HCT116 (cell line): ENCODE data around the gene CDC14B. TPM values are rescaled to one million over a fixed set of nuclear protein-coding genes. Genes with fewer than 3 reads are reported as not detected.

Experiments
- ATAC-seq: fragments of 200-7000 bp; cut with Tn5 transposase; 2 replicates; pipeline ENCODE4 v1.9.1; 2020; ENCODE audit warnings: mild to moderate bottlenecking, moderate library complexity
- BruUV-seq: library from RNA; stranded (reverse); fragments of 400-500 nt; replicated peaks from 2 replicates; lab custom pipeline; 2021; lab: Mats Ljungman, UMichigan
- CTCF ChIA-PET: fragments of 300-600 bp; sonication (Branson Sonifier 250); formaldehyde crosslinking; loops from one replicate; lab custom pipeline; 2021; ENCODE audit warnings: antibody characterized with exemption; lab: Charles Lee
- POLR2A ChIA-PET: fragments of 300-600, 350-600 bp; sonication (Branson Sonifier 250); formaldehyde crosslinking; loops from one replicate; lab custom pipeline; 2021; ENCODE audit warnings: antibody characterized with exemption; lab: Charles Lee
- RAD21 ChIA-PET, 2 experiments: fragments of 300-600 bp; sonication (Branson Sonifier 250); formaldehyde crosslinking; loops; one replicate each; lab custom pipeline; 2023; ENCODE audit warnings: low total read pairs in 2 of 2; ENCODE audit not compliant: uncharacterized antibody in 2 of 2, unreplicated experiment in 2 of 2, low non-redundant PET in 1 of 2; lab: Charles Lee
- DNase-seq: peaks from one replicate; pipeline ENCODE4 v3.0.0-alpha.2; 2010; ENCODE audit warnings: low read depth, low spot score
- H2AFZ ChIP-seq: fragments of 200-600 bp; shearing (Covaris generic), sonication (generic); 2 replicates; pipeline ENCODE4 v1.6.1; 2017; ENCODE audit warnings: low read depth, mixed run types, mixed read lengths, antibody characterized with exemption, low read length; ENCODE audit not compliant: poor library complexity, severe bottlenecking
- H3K27ac ChIP-seq: 2 replicates; pipeline ENCODE4 v1.5.1; 2012; ENCODE audit warnings: low read depth, low read length
- H3K27me3 ChIP-seq: fragments of 200-600 bp; sonication (generic); 2 replicates; pipeline ENCODE4 v1.6.1; 2016; ENCODE audit warnings: mixed run types, low read length, mixed read lengths; ENCODE audit not compliant: insufficient read depth
- H3K36me3 ChIP-seq, 2 experiments: fragments of 200-500 bp in 1 of 2; fragments of 200-600 bp in 1 of 2; sonication (Bioruptor generic) in 1 of 2; sonication (generic) in 1 of 2; 2 replicates each; pipeline versions ENCODE4 v1.5.1 to v1.6.1; 2014 to 2016; ENCODE audit warnings: low read length in 2 of 2, inconsistent platforms in 1 of 2, mixed read lengths in 1 of 2, mixed run types in 1 of 2; ENCODE audit not compliant: insufficient read depth in 2 of 2, control insufficient read depth in 1 of 2
- H3K4me1 ChIP-seq, 2 experiments: fragments of 200-600 bp in 1 of 2; sonication (generic) in 1 of 2; 2 replicates each; pipeline versions ENCODE4 v1.5.1 to v1.6.1; 2012 to 2017; ENCODE audit warnings: low read length in 2 of 2, inconsistent platforms in 1 of 2, mild to moderate bottlenecking in 1 of 2, mixed read lengths in 1 of 2, mixed run types in 1 of 2, moderate library complexity in 1 of 2; ENCODE audit not compliant: insufficient read depth in 2 of 2, control insufficient read depth in 1 of 2
- H3K4me2 ChIP-seq: fragments of 200-600 bp; sonication (generic); 2 replicates; pipeline ENCODE4 v1.6.1; 2017; ENCODE audit warnings: mixed run types, low read length, mixed read lengths
- H3K4me3 ChIP-seq, 2 experiments: fragments of 200-600 bp in 1 of 2; sonication (generic) in 1 of 2; replicated peaks in 1 of 2; 2 replicates each; pipeline ENCODE4 v1.5.1; 2011 to 2016; ENCODE audit warnings: low read length in 2 of 2, control low read depth in 1 of 2, low read depth in 1 of 2, mild to moderate bottlenecking in 1 of 2, mixed read lengths in 1 of 2, mixed run types in 1 of 2
- H3K79me2 ChIP-seq: fragments of 200-600 bp; sonication (generic); 2 replicates; pipeline ENCODE4 v1.6.1; 2017; ENCODE audit warnings: mild to moderate bottlenecking, mixed run types, low read length, moderate library complexity, mixed read lengths; ENCODE audit not compliant: insufficient read depth
- H3K9ac ChIP-seq: fragments of 200-600 bp; sonication (generic); 2 replicates; pipeline ENCODE4 v1.6.1; 2016; ENCODE audit warnings: low read length, mixed read lengths
- H3K9me2 ChIP-seq: fragments of 200-600 bp; sonication (generic), shearing (Covaris generic); 2 replicates; pipeline ENCODE4 v1.6.1; 2017; ENCODE audit warnings: mixed run types, mild to moderate bottlenecking, moderate library complexity; ENCODE audit not compliant: insufficient read depth
- H3K9me3 ChIP-seq, 2 experiments: fragments of 200-500 bp in 1 of 2; fragments of 200-600 bp in 1 of 2; sonication (Bioruptor generic) in 1 of 2; sonication (generic) in 1 of 2; 2 replicates each; pipeline ENCODE4 v1.6.1; 2014 to 2017; ENCODE audit warnings: low read length in 2 of 2, mixed read lengths in 2 of 2, inconsistent platforms in 1 of 2, low read depth in 1 of 2, mild to moderate bottlenecking in 1 of 2, mixed run types in 1 of 2, moderate library complexity in 1 of 2; ENCODE audit not compliant: control insufficient read depth in 1 of 2, insufficient read depth in 1 of 2
- H4K20me1 ChIP-seq: fragments of 200-600 bp; sonication (generic), shearing (Covaris generic); 2 replicates; pipeline ENCODE4 v1.6.1; 2017; ENCODE audit warnings: mixed run types, mild to moderate bottlenecking, moderate library complexity; ENCODE audit not compliant: insufficient read depth
- CBX3 ChIP-seq: IDR thresholded peaks from 2 replicates; pipeline ENCODE4 v1.6.1; 2012; ENCODE audit warnings: low read depth
- ELF1 ChIP-seq: IDR thresholded peaks from 2 replicates; pipeline ENCODE4 v1.6.1; 2012; ENCODE audit warnings: low read depth, borderline replicate concordance
- JUND ChIP-seq: IDR thresholded peaks from 2 replicates; pipeline ENCODE4 v1.6.1; 2012
- RAD21 ChIP-seq: IDR thresholded peaks from 2 replicates; pipeline ENCODE4 v1.6.1; 2012; ENCODE audit warnings: low read depth, mild to moderate bottlenecking
- SIN3A ChIP-seq: IDR thresholded peaks from 2 replicates; pipeline ENCODE4 v1.6.1; 2012; ENCODE audit warnings: low read depth
- ZNF274 ChIP-seq: fragments of 200-500 bp; sonication (Bioruptor generic); IDR thresholded peaks from 2 replicates; pipeline ENCODE4 v1.6.1; 2014; ENCODE audit warnings: mild to moderate bottlenecking, low read depth, low read length, inconsistent platforms
- intact Hi-C: fragments of 100-400 bp; cut with micrococcal nuclease; formaldehyde crosslinking; loops from 2 replicates; pipeline ENCODE4 v1.10.0; 2022
- total RNA-seq: library from RNA; stranded (reverse); gene quantifications from one replicate; pipeline ENCODE4 v1.2.1, GENCODE V29; 2021; ENCODE audit not compliant: unreplicated experiment
- TF ChIP-seq, protein P1 (sequence below): IDR thresholded peaks from 2 replicates; pipeline ENCODE4 v1.6.1; 2012
- TF ChIP-seq, protein P2 (sequence below): IDR thresholded peaks from 2 replicates; pipeline ENCODE4 v1.6.1; 2011; ENCODE audit warnings: mild to moderate bottlenecking, low read length, moderate library complexity; ENCODE audit not compliant: insufficient replicate concordance; ENCODE audit errors: extremely low read depth
- TF ChIP-seq, protein P3 (sequence below): IDR thresholded peaks from 2 replicates; pipeline ENCODE4 v1.6.1; 2012; ENCODE audit warnings: low read depth

CDC14B gene
- total RNA-seq, 1 experiment from 2014 or later, result 21.6 TPM

DNA sequence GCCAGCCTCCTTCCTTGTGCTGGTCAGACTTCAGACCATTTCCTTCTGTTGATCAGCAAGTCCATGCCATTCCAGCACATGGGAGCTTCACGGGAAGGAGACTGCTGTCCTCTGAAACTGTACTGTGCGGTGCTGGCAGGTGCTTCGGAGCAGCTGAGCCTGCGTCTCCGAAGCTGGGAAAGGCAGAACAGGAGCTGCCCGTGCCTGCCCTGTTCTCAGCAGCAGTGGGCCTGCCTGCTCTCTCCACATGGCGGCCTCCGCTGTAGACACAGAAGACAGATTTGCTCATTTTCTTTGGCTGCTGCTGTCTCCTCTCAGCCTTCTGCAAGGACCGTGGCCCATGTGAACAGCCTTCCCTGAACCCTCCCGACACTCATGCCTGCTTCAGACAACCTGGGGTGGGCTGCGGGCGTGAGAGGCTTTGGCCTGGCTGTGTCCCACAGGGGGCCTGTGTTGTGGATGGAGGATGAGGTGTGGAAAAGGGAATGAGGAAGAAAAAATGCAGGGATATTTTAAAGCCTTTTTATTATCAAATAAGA, 126.6 kb downstream of the CDC14B start:
- Histone ChIP-seq H2AFZ (no peak overlapping the region), H3K9me2 (no peaks in the 10 kb centered on the region), H3K36me3 (peaks cover 7 to 10% of the 10 kb centered on the region in 2 experiments; a peak in 3 of 4 replicates), H3K9ac (no peak overlapping the region), H3K4me1 (peaks cover 13 to 20% of the 10 kb centered on the region in 2 experiments), H3K4me2 (no peak overlapping the region), H3K4me3 (no peak overlapping the region), H3K27me3 (no peaks in the 10 kb centered on the region)
- intact Hi-C loops, result no loop called here
- no TSS peak for BruUV-seq
- no peak for DNase-seq
- CTCF ChIA-PET, result no interaction called here
- TF ChIP-seq, protein P1, sequence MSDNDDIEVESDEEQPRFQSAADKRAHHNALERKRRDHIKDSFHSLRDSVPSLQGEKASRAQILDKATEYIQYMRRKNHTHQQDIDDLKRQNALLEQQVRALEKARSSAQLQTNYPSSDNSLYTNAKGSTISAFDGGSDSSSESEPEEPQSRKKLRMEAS, result no peak
- TF ChIP-seq RAD21, result no peak
- no peak for TF ChIP-seq ZNF274
- TF ChIP-seq ELF1, result no peak
- TF ChIP-seq CBX3, result no peak
- TF ChIP-seq, protein P2, sequence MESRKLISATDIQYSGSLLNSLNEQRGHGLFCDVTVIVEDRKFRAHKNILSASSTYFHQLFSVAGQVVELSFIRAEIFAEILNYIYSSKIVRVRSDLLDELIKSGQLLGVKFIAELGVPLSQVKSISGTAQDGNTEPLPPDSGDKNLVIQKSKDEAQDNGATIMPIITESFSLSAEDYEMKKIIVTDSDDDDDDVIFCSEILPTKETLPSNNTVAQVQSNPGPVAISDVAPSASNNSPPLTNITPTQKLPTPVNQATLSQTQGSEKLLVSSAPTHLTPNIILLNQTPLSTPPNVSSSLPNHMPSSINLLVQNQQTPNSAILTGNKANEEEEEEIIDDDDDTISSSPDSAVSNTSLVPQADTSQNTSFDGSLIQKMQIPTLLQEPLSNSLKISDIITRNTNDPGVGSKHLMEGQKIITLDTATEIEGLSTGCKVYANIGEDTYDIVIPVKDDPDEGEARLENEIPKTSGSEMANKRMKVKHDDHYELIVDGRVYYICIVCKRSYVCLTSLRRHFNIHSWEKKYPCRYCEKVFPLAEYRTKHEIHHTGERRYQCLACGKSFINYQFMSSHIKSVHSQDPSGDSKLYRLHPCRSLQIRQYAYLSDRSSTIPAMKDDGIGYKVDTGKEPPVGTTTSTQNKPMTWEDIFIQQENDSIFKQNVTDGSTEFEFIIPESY, result no peak
- no peak for TF ChIP-seq SIN3A
- TF ChIP-seq JUND, result no peak
- TF ChIP-seq, protein P3, sequence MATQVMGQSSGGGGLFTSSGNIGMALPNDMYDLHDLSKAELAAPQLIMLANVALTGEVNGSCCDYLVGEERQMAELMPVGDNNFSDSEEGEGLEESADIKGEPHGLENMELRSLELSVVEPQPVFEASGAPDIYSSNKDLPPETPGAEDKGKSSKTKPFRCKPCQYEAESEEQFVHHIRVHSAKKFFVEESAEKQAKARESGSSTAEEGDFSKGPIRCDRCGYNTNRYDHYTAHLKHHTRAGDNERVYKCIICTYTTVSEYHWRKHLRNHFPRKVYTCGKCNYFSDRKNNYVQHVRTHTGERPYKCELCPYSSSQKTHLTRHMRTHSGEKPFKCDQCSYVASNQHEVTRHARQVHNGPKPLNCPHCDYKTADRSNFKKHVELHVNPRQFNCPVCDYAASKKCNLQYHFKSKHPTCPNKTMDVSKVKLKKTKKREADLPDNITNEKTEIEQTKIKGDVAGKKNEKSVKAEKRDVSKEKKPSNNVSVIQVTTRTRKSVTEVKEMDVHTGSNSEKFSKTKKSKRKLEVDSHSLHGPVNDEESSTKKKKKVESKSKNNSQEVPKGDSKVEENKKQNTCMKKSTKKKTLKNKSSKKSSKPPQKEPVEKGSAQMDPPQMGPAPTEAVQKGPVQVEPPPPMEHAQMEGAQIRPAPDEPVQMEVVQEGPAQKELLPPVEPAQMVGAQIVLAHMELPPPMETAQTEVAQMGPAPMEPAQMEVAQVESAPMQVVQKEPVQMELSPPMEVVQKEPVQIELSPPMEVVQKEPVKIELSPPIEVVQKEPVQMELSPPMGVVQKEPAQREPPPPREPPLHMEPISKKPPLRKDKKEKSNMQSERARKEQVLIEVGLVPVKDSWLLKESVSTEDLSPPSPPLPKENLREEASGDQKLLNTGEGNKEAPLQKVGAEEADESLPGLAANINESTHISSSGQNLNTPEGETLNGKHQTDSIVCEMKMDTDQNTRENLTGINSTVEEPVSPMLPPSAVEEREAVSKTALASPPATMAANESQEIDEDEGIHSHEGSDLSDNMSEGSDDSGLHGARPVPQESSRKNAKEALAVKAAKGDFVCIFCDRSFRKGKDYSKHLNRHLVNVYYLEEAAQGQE, result no peak
- TF ChIP-seq, all 23 proteins: peak for 0
- Histone ChIP-seq H3K9me3 (no peaks in the 10 kb centered on the region), H3K27ac (no peak overlapping the region), H4K20me1 (no peaks in the 10 kb centered on the region), H3K79me2 (no peaks in the 10 kb centered on the region)
- ChIA-PET POLR2A (no interaction called here), RAD21 (no interaction called here)
- no peak for ATAC-seq
